ENCODE data around the gene KCTD14. TPM values are rescaled to one million over a fixed set of nuclear protein-coding genes. Genes with fewer than 3 reads are reported as not detected.

KCTD14 gene
- total and polyA plus RNA-seq, 11 donors = 0.15 to 1.7 (median 0.46) TPM; not detected in 5

DNA sequence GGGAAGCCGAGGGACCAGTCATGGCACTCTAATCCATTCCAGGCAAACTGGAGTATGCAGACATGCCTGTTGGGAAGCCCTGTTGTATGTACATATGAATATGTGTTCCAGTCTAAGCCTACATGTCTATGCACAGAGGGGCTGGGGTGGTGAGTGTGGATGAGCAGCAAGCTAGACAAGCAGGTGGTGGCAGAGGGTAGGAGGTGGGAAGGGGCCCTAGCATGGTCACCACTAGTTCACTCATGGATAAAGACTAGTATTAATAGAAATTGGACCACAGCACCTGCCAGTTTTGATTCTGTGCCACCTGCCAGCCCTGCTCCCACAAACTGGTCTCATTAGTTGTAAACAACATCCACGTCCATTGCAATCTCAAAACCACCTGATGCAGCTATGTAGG lies 42.1 kb upstream of the KCTD14 start:
- TF ChIP-seq, protein P1, sequence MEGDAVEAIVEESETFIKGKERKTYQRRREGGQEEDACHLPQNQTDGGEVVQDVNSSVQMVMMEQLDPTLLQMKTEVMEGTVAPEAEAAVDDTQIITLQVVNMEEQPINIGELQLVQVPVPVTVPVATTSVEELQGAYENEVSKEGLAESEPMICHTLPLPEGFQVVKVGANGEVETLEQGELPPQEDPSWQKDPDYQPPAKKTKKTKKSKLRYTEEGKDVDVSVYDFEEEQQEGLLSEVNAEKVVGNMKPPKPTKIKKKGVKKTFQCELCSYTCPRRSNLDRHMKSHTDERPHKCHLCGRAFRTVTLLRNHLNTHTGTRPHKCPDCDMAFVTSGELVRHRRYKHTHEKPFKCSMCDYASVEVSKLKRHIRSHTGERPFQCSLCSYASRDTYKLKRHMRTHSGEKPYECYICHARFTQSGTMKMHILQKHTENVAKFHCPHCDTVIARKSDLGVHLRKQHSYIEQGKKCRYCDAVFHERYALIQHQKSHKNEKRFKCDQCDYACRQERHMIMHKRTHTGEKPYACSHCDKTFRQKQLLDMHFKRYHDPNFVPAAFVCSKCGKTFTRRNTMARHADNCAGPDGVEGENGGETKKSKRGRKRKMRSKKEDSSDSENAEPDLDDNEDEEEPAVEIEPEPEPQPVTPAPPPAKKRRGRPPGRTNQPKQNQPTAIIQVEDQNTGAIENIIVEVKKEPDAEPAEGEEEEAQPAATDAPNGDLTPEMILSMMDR (IDR thresholded peaks at IDR 0.05) = no peak
- TF ChIP-seq POLR2A (IDR thresholded peaks at IDR 0.05) = no peak
- no peak overlapping the region for H3K4me3 ChIP-seq
- ATAC-seq (no peak), DNase-seq (no peak)
- peaks cover 0 to 30% (median 24%) of the 10 kb centered on the region in 9 donors for H3K36me3 ChIP-seq
- intact Hi-C loops (cut with DNase I) = no loop called here
- peaks cover 0 to 31% (median 7%) of the 10 kb centered on the region in 12 donors for H3K4me1 ChIP-seq
- H3K27me3 ChIP-seq = no peaks in the 10 kb centered on the region
- 71 to 83% (median 79%) methylated on average over 2 of the region's 2 CpGs for WGBS, 4 donors
- H3K9me3 ChIP-seq = no peaks in the 10 kb centered on the region
- no peak overlapping the region for H3K27ac ChIP-seq

DNA sequence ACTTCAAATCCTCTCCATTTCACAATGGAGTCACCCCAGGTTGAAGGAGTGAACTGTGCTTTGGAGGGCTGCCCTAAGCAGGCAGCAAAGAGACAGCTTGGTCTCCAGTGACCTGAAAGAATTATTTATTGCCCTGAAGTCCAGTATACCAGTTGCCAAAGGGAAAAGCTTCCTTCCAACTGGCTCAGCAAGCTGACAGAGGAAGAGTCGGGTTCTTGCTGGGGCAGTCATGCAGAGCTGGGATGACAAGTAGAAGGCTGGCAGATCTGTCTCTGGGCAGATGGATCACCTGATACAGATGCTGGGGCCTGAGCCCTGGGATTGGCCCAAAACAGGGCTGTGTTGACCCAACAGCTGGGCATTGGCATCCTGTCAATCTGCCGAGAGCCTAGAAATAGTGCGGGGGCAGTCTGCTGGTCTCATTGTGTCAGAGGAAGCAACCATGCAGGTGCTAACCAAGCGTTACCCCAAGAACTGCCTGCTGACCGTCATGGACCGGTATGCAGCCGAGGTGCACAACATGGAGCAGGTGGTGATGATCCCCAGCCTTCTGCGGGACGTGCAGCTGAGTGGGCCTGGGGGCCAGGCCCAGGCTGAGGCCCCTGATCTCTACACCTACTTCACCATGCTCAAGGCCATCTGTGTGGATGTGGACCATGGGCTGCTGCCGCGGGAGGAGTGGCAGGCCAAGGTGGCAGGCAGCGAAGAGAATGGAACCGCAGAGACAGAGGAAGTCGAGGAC lies 40.5 kb upstream of the KCTD14 start, which contains the start of gene THRSP:
TSS of gene THRSP (plus strand) at position 422 of the 742 bp plus-strand sequence. CDS start at position 443, 21 bp downstream.
- no peak within 1 kb of the TSS for H3K27ac ChIP-seq
- no peaks in the 10 kb centered on the region for H3K27me3 ChIP-seq
- no peak within 1 kb of the TSS for H3K4me3 ChIP-seq
- peaks cover 0 to 15% (median 13%) of the 10 kb centered on the region in 9 donors for H3K36me3 ChIP-seq
- intact Hi-C loops (cut with DNase I) = no loop called here
- DNase-seq (no peak), ATAC-seq (no peak)
- no peak for TF ChIP-seq POLR2A (IDR thresholded peaks at IDR 0.05)
- TF ChIP-seq, protein P1 (IDR thresholded peaks at IDR 0.05) = no peak
- no peaks in the 10 kb centered on the region for H3K9me3 ChIP-seq
- 94 to 96% (median 95%) methylated on average over 14 of the region's 14 CpGs for WGBS, 4 donors
- H3K4me1 ChIP-seq = peaks cover 0 to 18% (median 7%) of the 10 kb centered on the region in 12 donors

DNA sequence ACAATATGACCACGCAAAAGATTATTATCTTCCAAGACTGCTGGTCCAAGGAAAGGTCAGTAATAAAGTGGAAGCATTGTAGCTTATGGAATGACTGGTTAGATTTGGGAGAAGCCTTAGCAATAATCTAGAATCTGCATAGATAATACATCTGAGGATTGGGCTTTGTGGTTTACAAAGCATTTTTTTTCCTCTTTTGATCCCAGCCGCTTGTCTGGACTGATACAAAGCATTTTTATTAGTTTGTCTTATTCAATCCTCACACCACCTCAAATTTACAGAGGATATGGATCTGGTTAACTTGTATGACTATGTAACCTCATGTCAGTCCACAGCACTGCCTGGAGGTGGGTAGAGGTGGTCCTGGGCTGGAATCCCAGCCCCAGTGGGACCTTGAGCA lies 39.6 kb upstream of the KCTD14 start:
- peaks cover 0 to 16% (median 7%) of the 10 kb centered on the region in 12 donors for H3K4me1 ChIP-seq
- intact Hi-C loops (cut with DNase I) = no loop called here
- no peak for ATAC-seq
- TF ChIP-seq POLR2A (IDR thresholded peaks at IDR 0.05) = no peak
- TF ChIP-seq, protein P1 (IDR thresholded peaks at IDR 0.05) = no peak
- no peak overlapping the region for H3K27ac ChIP-seq
- H3K27me3 ChIP-seq = no peaks in the 10 kb centered on the region
- no peak for DNase-seq
- WGBS, 4 donors = 83 to 91% (median 87%) methylated on average over 2 of the region's 2 CpGs
- no peaks in the 10 kb centered on the region for H3K9me3 ChIP-seq
- peaks cover 0 to 6% (median 5%) of the 10 kb centered on the region in 9 donors for H3K36me3 ChIP-seq
- H3K4me3 ChIP-seq = no peak overlapping the region

DNA sequence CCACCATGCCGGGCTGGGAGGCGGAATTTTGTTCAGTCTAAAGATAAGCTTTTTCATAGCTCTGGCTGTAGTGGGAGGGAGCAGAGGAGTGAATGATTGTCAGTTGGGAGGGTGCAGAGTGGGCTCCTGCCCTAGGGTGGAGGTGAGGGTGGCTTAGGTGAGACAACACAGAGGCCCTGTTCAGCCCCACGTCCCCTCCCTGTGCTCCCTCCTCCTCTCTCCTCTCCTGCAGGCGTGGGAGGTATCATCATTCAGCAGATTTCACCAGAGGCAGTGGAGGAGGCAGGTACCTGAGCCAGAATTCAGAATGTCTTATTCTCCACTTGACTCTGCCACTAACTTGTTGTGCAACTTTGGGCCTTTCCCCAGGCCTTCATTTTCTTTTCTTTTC lies 38.8 kb upstream of the KCTD14 start:
- DNase-seq (no peak), ATAC-seq (no peak)
- no peaks in the 10 kb centered on the region for H3K27me3 ChIP-seq
- WGBS, 4 donors = 34 to 49% (median 45%) methylated on average over 4 of the region's 4 CpGs
- H3K9me3 ChIP-seq = no peaks in the 10 kb centered on the region
- no peak for TF ChIP-seq POLR2A (IDR thresholded peaks at IDR 0.05)
- TF ChIP-seq, protein P1 (IDR thresholded peaks at IDR 0.05) = no peak
- no peaks in the 10 kb centered on the region for H3K36me3 ChIP-seq
- intact Hi-C loops (cut with DNase I) = no loop called here
- H3K4me1 ChIP-seq = peaks cover 0 to 16% (median 7%) of the 10 kb centered on the region in 12 donors
- H3K27ac ChIP-seq = peak overlapping the region in 1 of 12 donors; percentile 42
- H3K4me3 ChIP-seq = no peak overlapping the region
